HCT116 (cell line): ENCODE results near the gene RAB4B.
"Not testable (repeated sequence)": the region's sequence is repeated elsewhere in the genome, so short reads cannot be mapped to it uniquely, and the experiment has no call there.

Experiments
- RAD21 ChIP-seq: IDR thresholded peaks from 2 replicates; pipeline ENCODE4 v1.6.1; 2012; ENCODE audit warnings: low read depth, mild to moderate bottlenecking
- TF ChIP-seq, protein P1 (sequence below), 3 experiments: fragments of 200-600 bp in 1 of 3; sonication (generic) in 1 of 3; IDR thresholded peaks in 2 of 3; conservative IDR thresholded peaks in 1 of 3; 2 replicates each; pipeline ENCODE4 v1.5.1; 2012 to 2017; ENCODE audit warnings: low read depth in 2 of 3, low read length in 2 of 3, antibody characterized with exemption in 1 of 3, borderline replicate concordance in 1 of 3, control low read depth in 1 of 3, mild to moderate bottlenecking in 1 of 3, mixed read lengths in 1 of 3, mixed run types in 1 of 3, moderate library complexity in 1 of 3; ENCODE audit not compliant: insufficient read depth in 1 of 3

- not testable (repeated sequence) for TF ChIP-seq RAD21
- TF ChIP-seq, protein P1, sequence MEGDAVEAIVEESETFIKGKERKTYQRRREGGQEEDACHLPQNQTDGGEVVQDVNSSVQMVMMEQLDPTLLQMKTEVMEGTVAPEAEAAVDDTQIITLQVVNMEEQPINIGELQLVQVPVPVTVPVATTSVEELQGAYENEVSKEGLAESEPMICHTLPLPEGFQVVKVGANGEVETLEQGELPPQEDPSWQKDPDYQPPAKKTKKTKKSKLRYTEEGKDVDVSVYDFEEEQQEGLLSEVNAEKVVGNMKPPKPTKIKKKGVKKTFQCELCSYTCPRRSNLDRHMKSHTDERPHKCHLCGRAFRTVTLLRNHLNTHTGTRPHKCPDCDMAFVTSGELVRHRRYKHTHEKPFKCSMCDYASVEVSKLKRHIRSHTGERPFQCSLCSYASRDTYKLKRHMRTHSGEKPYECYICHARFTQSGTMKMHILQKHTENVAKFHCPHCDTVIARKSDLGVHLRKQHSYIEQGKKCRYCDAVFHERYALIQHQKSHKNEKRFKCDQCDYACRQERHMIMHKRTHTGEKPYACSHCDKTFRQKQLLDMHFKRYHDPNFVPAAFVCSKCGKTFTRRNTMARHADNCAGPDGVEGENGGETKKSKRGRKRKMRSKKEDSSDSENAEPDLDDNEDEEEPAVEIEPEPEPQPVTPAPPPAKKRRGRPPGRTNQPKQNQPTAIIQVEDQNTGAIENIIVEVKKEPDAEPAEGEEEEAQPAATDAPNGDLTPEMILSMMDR (IDR thresholded peaks at IDR 0.05 in 2 of 3, conservative IDR thresholded peaks at IDR 0.05 in 1 of 3; ENCODE audit: borderline replicate concordance in 1 of 3, insufficient read depth in 1 of 3, low read depth in 2 of 3, low read length in 2 of 3), result not testable (repeated sequence)
Observed at GRCh38 chr19:40766385-40766784, 11.7 kb upstream of the RAB4B start.
